Measurements from ENCODE around the gene MATN3. TPM values are rescaled to one million over a fixed set of nuclear protein-coding genes. Genes with fewer than 3 reads are reported as not detected.

Gene MATN3
- total RNA-seq, 1 experiment from 2014 or later, result 0.98 TPM

GRCh38 chr2:20016346-20016745, 3.9 kb upstream of the MATN3 start:
- intact Hi-C loops (cut with micrococcal nuclease), result no loop called here
- ChIA-PET POLR2A (interaction anchor here (0.5 to 4.1 kb wide), 7 partner anchors 22 to 79 kb away, joined by 3 to 49 read pairs (median 9); partner anchors contain the start of genes LAPTM4A and WDR35), CTCF (interaction anchor here (0.7 to 6.7 kb wide), 36 partner anchors 8 to 311 kb away, joined by 3 to 205 read pairs (median 8); partner anchors contain the start of gene LAPTM4A)
- peak; percentile 14 for DNase-seq (ENCODE audit: unreplicated experiment)
- no peak overlapping the region for H3K27ac Mint-ChIP-seq (ENCODE audit: low read depth, unreplicated experiment)
- H3K9me3 Mint-ChIP-seq (ENCODE audit: unreplicated experiment), result peaks cover 7% of the 10 kb centered on the region
- no TSS peak for BruUV-seq (replicated peaks)
- no peaks in the 10 kb centered on the region for H3K36me3 Mint-ChIP-seq (ENCODE audit: insufficient read depth, unreplicated experiment)
- no peaks in the 10 kb centered on the region for H3K27me3 Mint-ChIP-seq (ENCODE audit: insufficient read depth, unreplicated experiment)
- H3K4me1 Mint-ChIP-seq (ENCODE audit: insufficient read depth, unreplicated experiment), result no peaks in the 10 kb centered on the region
- TF ChIP-seq CTCF (IDR thresholded peaks at IDR 0.05; ENCODE audit: unreplicated experiment), result no peak
- no peak overlapping the region for H3K4me3 Mint-ChIP-seq (ENCODE audit: unreplicated experiment)

DNA sequence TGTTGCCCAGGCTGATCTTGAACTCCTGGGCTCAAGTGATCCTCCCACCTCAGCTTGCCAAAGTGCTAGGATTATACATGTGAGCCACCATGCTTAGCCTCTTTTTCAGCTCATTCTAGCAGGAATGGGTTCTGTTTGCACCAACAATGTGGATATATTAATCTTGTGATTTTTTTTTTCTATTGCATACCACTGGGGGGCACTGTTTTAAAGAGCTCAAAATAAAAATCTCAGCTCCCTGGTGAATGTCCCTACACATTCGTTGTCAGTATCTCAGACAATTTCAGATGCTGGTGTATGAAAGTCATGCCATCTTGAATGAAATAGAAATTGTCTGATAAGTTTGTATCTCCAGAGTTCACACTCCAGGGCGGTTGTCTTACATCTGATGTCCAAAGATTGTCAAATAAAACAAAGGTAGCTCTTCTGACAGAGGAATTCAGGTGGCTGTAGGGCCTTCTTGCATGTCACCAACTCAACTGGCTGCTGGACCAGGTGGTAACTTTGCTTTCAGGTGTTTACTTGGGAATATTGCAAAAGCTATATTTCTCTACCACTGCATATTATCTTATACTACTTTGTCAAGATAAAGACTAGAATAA, 3.1 kb upstream of the MATN3 start:
- peak; percentile 68 for DNase-seq (ENCODE audit: unreplicated experiment)
- H3K4me1 Mint-ChIP-seq (ENCODE audit: insufficient read depth, unreplicated experiment), result no peaks in the 10 kb centered on the region
- peaks cover 7% of the 10 kb centered on the region for H3K9me3 Mint-ChIP-seq (ENCODE audit: unreplicated experiment)
- BruUV-seq (replicated peaks), result no TSS peak
- CTCF ChIA-PET, result interaction anchor here (0.5 to 6.7 kb wide), 64 partner anchors 7 to 1494 kb away, joined by 3 to 205 read pairs (median 6); partner anchors contain the start of genes LAPTM4A and WDR35
- H3K27ac Mint-ChIP-seq (ENCODE audit: low read depth, unreplicated experiment), result no peak overlapping the region
- H3K36me3 Mint-ChIP-seq (ENCODE audit: insufficient read depth, unreplicated experiment), result no peaks in the 10 kb centered on the region
- H3K27me3 Mint-ChIP-seq (ENCODE audit: insufficient read depth, unreplicated experiment), result no peaks in the 10 kb centered on the region
- POLR2A ChIA-PET, result interaction anchor here (0.5 to 4.1 kb wide), 11 partner anchors 25 to 240 kb away, joined by 3 to 49 read pairs (median 7); partner anchors contain the start of genes LAPTM4A and WDR35
- TF ChIP-seq CTCF (IDR thresholded peaks at IDR 0.05; ENCODE audit: unreplicated experiment), result peak; percentile 43
- intact Hi-C loops (cut with micrococcal nuclease), result loop anchor here (1.0 kb wide), 4 partner anchors 34 to 83 kb away; no protein-coding TSS in a partner anchor
- H3K4me3 Mint-ChIP-seq (ENCODE audit: unreplicated experiment), result no peak overlapping the region

DNA sequence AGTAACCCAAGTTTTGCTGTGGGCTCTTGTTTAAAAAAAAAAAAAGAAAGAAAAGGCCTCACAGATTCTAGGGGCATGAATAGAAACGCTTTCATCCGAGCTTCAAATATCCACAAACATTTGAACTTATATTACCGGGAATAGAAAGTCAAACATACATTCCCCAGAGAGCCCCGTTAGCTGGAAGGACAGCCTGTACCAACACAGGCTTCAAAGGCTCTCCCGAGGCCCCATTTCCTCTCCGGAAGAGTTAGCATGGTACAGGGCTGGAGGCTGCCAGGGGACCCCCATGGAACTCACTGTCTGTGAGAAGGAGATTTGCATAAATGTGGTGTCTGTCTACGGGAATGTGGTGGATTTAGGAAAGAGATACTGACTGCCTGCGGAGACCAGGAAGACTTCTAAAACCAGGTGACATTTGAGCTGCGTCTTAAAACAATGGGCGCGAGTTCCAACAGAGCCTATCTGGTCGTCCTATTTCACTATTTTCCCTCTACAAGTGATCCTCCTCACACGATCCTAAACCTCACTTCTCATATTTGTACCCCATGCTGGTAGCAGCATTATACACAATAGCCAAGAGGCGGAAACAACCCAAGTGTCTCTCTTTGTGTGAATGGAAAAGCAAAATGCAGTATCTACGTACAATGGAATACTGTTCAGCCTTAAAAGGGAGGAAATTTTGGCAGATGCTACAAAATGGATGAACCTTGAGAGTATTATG, 820 bp upstream of the MATN3 start:
- no peaks in the 10 kb centered on the region for H3K4me1 Mint-ChIP-seq (ENCODE audit: insufficient read depth, unreplicated experiment)
- intact Hi-C loops (cut with micrococcal nuclease), result no loop called here
- H3K36me3 Mint-ChIP-seq (ENCODE audit: insufficient read depth, unreplicated experiment), result no peaks in the 10 kb centered on the region
- H3K4me3 Mint-ChIP-seq (ENCODE audit: unreplicated experiment), result peak overlapping the region; percentile 52
- H3K27ac Mint-ChIP-seq (ENCODE audit: low read depth, unreplicated experiment), result no peak overlapping the region
- DNase-seq (ENCODE audit: unreplicated experiment), result no peak
- ChIA-PET POLR2A (interaction anchor here (0.6 to 4.1 kb wide), 4 partner anchors 23 to 212 kb away, joined by 4 to 49 read pairs (median 6); partner anchors contain the start of genes LAPTM4A and WDR35), CTCF (interaction anchor here (0.6 to 6.7 kb wide), 15 partner anchors 10 to 805 kb away, joined by 3 to 205 read pairs (median 15); partner anchors contain the start of gene LAPTM4A)
- H3K9me3 Mint-ChIP-seq (ENCODE audit: unreplicated experiment), result peaks cover 7% of the 10 kb centered on the region
- TF ChIP-seq CTCF (IDR thresholded peaks at IDR 0.05; ENCODE audit: unreplicated experiment), result no peak
- no peaks in the 10 kb centered on the region for H3K27me3 Mint-ChIP-seq (ENCODE audit: insufficient read depth, unreplicated experiment)
- no TSS peak for BruUV-seq (replicated peaks)

DNA sequence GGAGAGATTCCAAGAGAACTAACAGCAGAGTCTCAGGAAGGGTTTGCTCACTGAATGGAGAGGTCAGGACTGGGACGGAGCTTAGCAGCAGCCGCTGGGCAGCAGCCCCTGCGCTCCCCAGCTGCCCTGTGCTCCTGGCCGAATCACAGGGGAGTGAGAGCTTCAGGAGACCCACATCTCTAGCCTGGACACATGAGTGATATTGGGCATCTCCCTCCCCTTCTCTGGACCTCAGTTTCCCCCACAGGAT, 511 bp downstream of the MATN3 start:
- peak overlapping the region; percentile 55 for H3K4me3 Mint-ChIP-seq (ENCODE audit: unreplicated experiment)
- no peak overlapping the region for H3K27ac Mint-ChIP-seq (ENCODE audit: low read depth, unreplicated experiment)

More for the DNA sequence above, 511 bp downstream of the MATN3 start:
- H3K36me3 Mint-ChIP-seq (ENCODE audit: insufficient read depth, unreplicated experiment), result no peaks in the 10 kb centered on the region
- intact Hi-C loops (cut with micrococcal nuclease), result no loop called here
- BruUV-seq (replicated peaks), result no TSS peak
- TF ChIP-seq CTCF (IDR thresholded peaks at IDR 0.05; ENCODE audit: unreplicated experiment), result no peak
- ChIA-PET CTCF (interaction anchor here (2.1 to 6.7 kb wide), 2 partner anchors 83 to 90 kb away, joined by 8 to 115 read pairs; no protein-coding TSS in a partner anchor), POLR2A (interaction anchor here (0.9 to 1.9 kb wide), 3 partner anchors 14 to 79 kb away, joined by 3 to 8 read pairs (median 4); partner anchors contain the start of gene WDR35)
- H3K27me3 Mint-ChIP-seq (ENCODE audit: insufficient read depth, unreplicated experiment), result no peaks in the 10 kb centered on the region
- peaks cover 7% of the 10 kb centered on the region for H3K9me3 Mint-ChIP-seq (ENCODE audit: unreplicated experiment)
- H3K4me1 Mint-ChIP-seq (ENCODE audit: insufficient read depth, unreplicated experiment), result no peaks in the 10 kb centered on the region
- no peak for DNase-seq (ENCODE audit: unreplicated experiment)
